BJ (cell line): ENCODE data around the gene SLC66A1. TPM values are rescaled to one million over a fixed set of nuclear protein-coding genes. Genes with fewer than 3 reads are reported as not detected.
"Not testable (repeated sequence)": the region's sequence is repeated elsewhere in the genome, so short reads cannot be mapped to it uniquely, and the experiment has no call there.

Experiments
- CTCF ChIA-PET: fragments of 350-600 bp; formaldehyde crosslinking; extraction: SDS; loops from one replicate; lab custom pipeline; 2021; ENCODE audit warnings: antibody characterized with exemption, inconsistent platforms; lab: Yijun Ruan, JAX
- POLR2A ChIA-PET: fragments of 300-600 bp; sonication (Branson Sonifier 250); formaldehyde crosslinking; extraction: SDS; loops from one replicate; lab custom pipeline; 2021; ENCODE audit warnings: antibody characterized with exemption; lab: Charles Lee
- DNase-seq: peaks from one replicate; pipeline ENCODE4 v3.0.0-alpha.2; 2011; ENCODE audit warnings: low read depth
- H3K27me3 ChIP-seq: 2 replicates; pipeline ENCODE4 v1.6.0; 2011; ENCODE audit warnings: low read length; ENCODE audit not compliant: control insufficient read depth, insufficient read depth
- H3K36me3 ChIP-seq: 2 replicates; pipeline ENCODE4 v1.5.1; 2011; ENCODE audit warnings: low read length; ENCODE audit not compliant: control insufficient read depth, insufficient read depth
- H3K4me3 ChIP-seq: 2 replicates; pipeline ENCODE4 v1.5.1; 2011; ENCODE audit warnings: low read depth, mild to moderate bottlenecking, control low read depth, low read length
- polyA minus RNA-seq: library from RNA; depleted of rRNA, polyadenylated mRNA; stranded (reverse); fragments of >200 nt; gene quantifications from 2 replicates; pipeline ENCODE4 v1.2.3, GENCODE V29; 2011; rRNA and poly(A)+ RNA removed
- polyA plus RNA-seq: library from polyadenylated mRNA; depleted of rRNA; stranded (reverse); fragments of >200 nt; gene quantifications from 2 replicates; pipeline ENCODE4 v1.2.3, GENCODE V29; 2011; rRNA removed
- TF ChIP-seq, protein P1 (sequence below): IDR thresholded peaks from 2 replicates; pipeline ENCODE4 v1.5.1; 2011; ENCODE audit warnings: low read depth, mild to moderate bottlenecking, control low read depth, inconsistent platforms, low read length, moderate library complexity; ENCODE audit not compliant: insufficient read depth

SLC66A1 gene, protein sequence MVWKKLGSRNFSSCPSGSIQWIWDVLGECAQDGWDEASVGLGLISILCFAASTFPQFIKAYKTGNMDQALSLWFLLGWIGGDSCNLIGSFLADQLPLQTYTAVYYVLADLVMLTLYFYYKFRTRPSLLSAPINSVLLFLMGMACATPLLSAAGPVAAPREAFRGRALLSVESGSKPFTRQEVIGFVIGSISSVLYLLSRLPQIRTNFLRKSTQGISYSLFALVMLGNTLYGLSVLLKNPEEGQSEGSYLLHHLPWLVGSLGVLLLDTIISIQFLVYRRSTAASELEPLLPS
- polyA plus RNA-seq (11.2 and 17.7 TPM in 2 replicates), polyA minus RNA-seq (6.9 and 8.9 TPM in 2 replicates)

DNA sequence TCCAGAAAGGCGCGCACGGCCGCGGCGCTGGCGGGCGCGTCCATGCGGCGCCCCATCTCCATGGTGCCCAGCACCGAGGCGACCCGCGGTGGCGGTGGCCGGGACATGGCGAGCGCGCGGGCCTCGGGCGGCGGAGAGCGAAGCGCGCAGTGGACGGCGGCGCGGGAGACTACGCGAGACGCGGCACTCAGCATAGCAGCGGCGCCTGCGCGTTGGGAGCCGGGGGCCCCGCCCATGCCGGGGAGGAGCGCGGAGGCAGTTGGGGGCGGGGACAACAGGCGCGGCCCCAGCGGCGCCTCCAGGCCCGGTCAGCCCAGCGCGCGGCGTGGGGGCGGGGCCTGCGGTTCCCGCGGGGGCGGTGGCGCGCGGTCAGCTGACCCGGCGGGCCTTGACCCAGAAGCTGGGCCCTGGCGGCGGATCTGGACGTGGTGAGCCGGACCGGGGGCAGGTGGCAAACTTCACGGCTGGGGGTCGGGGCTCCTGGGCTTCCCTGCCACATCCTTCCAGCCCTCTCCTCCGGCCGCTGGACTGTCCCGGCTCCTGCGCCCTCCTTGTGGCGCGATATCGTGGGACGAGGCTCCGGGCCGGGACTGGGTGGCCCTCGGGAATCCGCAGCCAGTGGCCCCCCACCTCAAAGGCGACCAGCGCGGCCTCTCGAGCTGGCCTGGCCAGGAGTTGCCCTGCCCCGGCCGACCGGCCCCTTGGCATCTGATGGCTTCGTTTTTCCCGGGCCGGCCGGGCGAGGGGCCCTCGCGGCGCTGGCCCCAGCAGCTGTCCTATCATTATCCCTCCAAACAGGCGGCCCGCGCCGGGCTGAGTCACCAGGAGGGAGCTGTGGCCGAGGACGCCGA lies at the start of gene SLC66A1, which contains the start of gene AKR7A2:
SLC66A1 (plus strand) TSS at position 396 of the 851 bp plus-strand sequence. CDS start 5,352 bp downstream, outside the sequence.
AKR7A2 (minus strand) TSS at position 214 of the 851 bp plus-strand sequence; CDS start at position 194, 20 bp downstream.
- Histone ChIP-seq H3K27me3 (no peaks in the 10 kb centered on the region), H3K4me3 (peak within 1 kb of the TSS; percentile 88), H3K36me3 (peaks cover 11% of the 10 kb centered on the region)
- TF ChIP-seq, protein P1, sequence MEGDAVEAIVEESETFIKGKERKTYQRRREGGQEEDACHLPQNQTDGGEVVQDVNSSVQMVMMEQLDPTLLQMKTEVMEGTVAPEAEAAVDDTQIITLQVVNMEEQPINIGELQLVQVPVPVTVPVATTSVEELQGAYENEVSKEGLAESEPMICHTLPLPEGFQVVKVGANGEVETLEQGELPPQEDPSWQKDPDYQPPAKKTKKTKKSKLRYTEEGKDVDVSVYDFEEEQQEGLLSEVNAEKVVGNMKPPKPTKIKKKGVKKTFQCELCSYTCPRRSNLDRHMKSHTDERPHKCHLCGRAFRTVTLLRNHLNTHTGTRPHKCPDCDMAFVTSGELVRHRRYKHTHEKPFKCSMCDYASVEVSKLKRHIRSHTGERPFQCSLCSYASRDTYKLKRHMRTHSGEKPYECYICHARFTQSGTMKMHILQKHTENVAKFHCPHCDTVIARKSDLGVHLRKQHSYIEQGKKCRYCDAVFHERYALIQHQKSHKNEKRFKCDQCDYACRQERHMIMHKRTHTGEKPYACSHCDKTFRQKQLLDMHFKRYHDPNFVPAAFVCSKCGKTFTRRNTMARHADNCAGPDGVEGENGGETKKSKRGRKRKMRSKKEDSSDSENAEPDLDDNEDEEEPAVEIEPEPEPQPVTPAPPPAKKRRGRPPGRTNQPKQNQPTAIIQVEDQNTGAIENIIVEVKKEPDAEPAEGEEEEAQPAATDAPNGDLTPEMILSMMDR = peak; percentile 14; the same call in 1 of the 2 replicates
- ChIA-PET CTCF (interaction anchor here (0.6 to 1.4 kb wide), 4 partner anchors 29 to 338 kb away, joined by 3 to 4 read pairs (median 3); no protein-coding TSS in a partner anchor), POLR2A (interaction anchor here (0.5 kb wide), 1 partner anchor 109 kb away, joined by 4 read pairs; no protein-coding TSS in a partner anchor)
- peak; percentile 56 for DNase-seq

DNA sequence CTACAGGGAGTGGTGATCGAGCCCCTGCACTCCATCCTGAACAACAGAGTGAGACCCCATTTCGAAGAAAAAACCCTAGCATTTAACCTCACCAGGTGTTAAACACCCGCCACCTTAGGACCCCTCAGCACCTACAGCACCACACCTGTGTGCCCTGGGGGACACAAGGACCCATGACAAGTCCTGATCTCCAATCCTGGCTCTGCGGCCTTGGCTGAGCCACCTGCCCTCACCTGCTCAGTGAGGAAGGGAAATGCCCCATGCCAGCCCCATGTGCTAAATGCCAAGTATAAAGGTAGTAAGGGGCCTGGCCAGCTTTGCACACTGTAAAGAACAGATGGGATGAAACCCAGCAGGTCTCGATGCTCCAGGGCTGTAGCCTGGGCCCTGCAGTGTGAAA lies 49.4 kb upstream of the SLC66A1 start:
- ChIA-PET CTCF (interaction anchor here (0.8 to 1.3 kb wide), 2 partner anchors 22 to 79 kb away, joined by 3 to 6 read pairs; no protein-coding TSS in a partner anchor), POLR2A (no interaction called here)
- DNase-seq = no peak
- Histone ChIP-seq H3K36me3 (peaks cover 12% of the 10 kb centered on the region), H3K4me3 (no peak overlapping the region), H3K27me3 (no peaks in the 10 kb centered on the region)
- TF ChIP-seq, protein P1 = no peak

DNA sequence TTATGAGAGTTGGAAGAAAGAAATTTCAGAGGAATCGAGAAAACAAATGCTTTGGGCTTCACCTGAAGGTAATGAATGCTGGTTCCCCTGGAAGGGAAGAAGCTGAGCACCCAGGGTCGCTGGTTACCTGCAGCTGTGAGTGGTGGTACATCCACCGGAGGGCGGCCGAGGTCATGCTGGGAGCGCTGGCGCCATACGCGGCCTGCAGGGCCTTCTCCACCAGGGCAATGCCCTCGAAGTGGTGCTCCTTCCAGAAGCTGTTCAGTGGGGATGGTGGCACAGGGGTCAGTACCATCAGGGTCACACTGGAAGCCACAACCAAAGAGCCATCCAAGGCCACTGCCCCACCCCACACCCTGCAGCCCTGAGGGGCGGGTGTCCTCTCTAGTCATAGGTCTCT lies 43.7 kb upstream of the SLC66A1 start:
- Histone ChIP-seq H3K36me3 (no peaks in the 10 kb centered on the region), H3K4me3 (no peak overlapping the region), H3K27me3 (no peaks in the 10 kb centered on the region)
- CTCF ChIA-PET = no interaction called here
- no peak for DNase-seq
- TF ChIP-seq, protein P1 = no peak
- POLR2A ChIA-PET = no interaction called here

DNA sequence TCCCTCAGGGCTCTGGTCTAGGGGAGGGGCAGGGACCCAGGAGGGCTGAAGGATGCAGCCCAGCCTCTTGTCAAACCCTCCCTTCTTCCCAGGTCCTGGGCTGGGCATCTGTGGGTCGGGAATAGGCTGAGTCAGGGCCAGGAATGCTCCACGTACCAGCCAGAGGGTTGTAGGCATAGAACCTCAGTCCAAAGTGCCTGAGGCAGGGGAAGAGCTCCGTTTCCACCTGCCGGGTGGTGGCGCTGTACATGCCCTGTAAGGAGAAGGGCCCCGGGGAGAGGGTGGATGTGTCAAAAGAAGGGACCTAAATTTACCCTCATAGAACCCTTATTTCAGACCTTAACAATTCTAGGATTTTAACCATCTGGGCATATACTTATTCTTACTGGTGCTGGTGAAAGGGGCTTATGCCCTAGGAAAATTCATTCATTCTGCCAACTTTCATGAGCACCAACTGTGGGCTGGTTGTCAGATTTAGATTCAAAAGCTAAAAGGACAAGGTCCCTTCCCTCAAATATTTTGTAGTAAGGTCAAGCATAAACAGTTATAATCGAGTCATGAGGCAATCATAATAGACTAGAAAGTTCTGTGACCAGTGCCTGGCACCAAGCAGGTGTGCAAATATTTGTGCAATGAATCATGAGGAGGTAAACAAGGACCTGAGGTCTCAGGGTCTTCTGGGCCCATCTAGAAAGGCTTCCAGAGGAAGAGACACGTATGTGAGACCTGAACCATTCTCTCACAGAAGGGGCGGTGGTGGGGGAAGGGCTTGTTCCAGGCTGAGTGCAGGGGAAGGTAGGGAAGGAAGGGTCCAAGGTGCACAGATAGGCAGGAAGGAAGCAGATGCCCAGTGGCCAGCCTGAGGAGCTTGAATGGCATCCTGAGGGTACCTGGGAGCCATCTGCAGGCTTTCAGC lies 42.4 kb upstream of the SLC66A1 start:
- POLR2A ChIA-PET, H3K4me3 ChIP-seq, H3K36me3 ChIP-seq, DNase-seq, H3K27me3 ChIP-seq: not testable (repeated sequence)
- CTCF ChIA-PET = interaction anchor here (0.7 to 1.2 kb wide), 2 partner anchors 9 to 381 kb away, joined by 3 read pairs; no protein-coding TSS in a partner anchor
- TF ChIP-seq, protein P1 = peak; percentile 16; the same call in 1 of the 2 replicates

DNA sequence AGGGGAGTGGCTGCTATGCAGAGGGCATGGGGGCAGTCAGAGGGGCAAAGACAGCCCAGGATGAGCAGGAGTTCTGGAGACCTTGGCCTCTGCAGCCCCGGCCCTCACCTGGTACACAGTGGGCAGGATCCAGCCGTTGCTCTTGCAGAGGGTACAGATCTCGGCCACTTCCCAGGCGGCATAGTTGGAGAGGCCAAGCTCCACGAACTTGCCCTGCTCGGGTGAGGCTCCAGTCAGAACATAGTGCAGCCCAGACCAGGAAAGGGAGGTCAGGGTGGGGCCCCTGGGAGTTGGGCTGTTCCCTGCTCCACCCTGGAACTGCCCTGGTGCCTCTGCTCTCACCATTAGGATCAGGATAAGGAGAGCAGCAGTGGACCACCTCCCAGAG lies 41.8 kb upstream of the SLC66A1 start:
- H3K27me3 ChIP-seq, DNase-seq, H3K36me3 ChIP-seq, H3K4me3 ChIP-seq, POLR2A ChIA-PET: not testable (repeated sequence)
- CTCF ChIA-PET = interaction anchor here (0.6 kb wide), 1 partner anchor 48 kb away, joined by 3 read pairs; no protein-coding TSS in a partner anchor
